Measurements from ENCODE around the gene CIAO3. TPM values are rescaled to one million over a fixed set of nuclear protein-coding genes. Genes with fewer than 3 reads are reported as not detected.

CIAO3 gene
- total RNA-seq, 1 experiment from 2014 or later = 32.1 TPM

DNA sequence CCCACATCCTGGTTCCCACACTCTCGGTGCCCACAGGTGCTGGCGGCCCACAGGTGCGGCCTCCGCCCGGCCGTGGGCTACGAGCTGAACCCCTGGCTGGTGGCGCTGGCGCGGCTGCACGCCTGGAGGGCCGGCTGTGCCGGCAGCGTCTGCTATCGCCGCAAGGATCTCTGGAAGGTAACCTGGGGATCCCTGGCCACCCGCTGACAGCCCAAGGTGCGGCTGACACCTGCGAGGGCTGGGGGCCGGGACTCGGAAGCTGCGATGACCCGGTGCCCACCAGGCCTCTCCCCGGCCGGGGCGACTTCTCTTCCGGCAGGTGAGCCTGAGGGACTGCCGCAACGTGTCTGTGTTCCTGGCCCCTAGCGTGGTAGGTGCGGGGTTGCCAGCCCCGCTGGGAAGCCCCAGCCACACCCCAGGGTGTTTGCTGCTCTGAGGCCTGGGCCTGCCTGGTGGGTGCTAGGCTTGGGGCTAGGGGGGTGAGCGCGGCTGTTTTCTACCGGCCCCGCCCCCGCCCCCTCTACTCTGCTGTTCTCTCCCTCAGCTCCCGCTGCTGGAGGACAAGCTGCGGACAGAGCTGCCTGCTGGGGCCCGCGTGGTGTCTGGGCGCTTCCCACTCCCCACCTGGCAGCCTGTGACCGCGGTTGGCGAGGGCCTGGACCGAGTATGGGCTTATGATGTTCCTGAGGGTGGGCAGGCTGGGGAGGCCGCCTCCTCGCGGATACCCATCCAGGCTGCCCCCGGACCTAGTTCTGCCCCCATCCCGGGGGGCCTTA, 18.8 kb downstream of the CIAO3 start:
- Histone ChIP-seq H4K20me1 (ENCODE audit: insufficient read depth, low read depth, low read length) (peaks cover 19% of the 10 kb centered on the region), H3K79me2 (ENCODE audit: low read length) (0 out of 2 replicates have a peak, but pooled peaks cover 15% of the 10 kb centered on the region), H2AFZ (ENCODE audit: low read length) (no peak overlapping the region), H3K36me3 (ENCODE audit: insufficient read depth, low read length) (0 out of 2 replicates have a peak, but pooled peaks cover 2% of the 10 kb centered on the region), H3K4me1 (ENCODE audit: low read length) (peaks cover 84% of the 10 kb centered on the region), H3K9me3 (ENCODE audit: low read length) (no peaks in the 10 kb centered on the region), H3K9me2 (replicated peaks; ENCODE audit: insufficient read depth, low read length) (no peaks in the 10 kb centered on the region), H3K9ac (ENCODE audit: low read length) (peak overlapping the region; percentile 99), H3K4me2 (ENCODE audit: low read depth, low read length, poor library complexity, severe bottlenecking) (peak overlapping the region; percentile 88), H3K27me3 (ENCODE audit: low read length) (no peaks in the 10 kb centered on the region), H3K4me3 (ENCODE audit: low read length) (peak overlapping the region; percentile 97), H3K27ac (ENCODE audit: low read length) (no peak overlapping the region)
- peak; percentile 45 for DNase-seq

DNA sequence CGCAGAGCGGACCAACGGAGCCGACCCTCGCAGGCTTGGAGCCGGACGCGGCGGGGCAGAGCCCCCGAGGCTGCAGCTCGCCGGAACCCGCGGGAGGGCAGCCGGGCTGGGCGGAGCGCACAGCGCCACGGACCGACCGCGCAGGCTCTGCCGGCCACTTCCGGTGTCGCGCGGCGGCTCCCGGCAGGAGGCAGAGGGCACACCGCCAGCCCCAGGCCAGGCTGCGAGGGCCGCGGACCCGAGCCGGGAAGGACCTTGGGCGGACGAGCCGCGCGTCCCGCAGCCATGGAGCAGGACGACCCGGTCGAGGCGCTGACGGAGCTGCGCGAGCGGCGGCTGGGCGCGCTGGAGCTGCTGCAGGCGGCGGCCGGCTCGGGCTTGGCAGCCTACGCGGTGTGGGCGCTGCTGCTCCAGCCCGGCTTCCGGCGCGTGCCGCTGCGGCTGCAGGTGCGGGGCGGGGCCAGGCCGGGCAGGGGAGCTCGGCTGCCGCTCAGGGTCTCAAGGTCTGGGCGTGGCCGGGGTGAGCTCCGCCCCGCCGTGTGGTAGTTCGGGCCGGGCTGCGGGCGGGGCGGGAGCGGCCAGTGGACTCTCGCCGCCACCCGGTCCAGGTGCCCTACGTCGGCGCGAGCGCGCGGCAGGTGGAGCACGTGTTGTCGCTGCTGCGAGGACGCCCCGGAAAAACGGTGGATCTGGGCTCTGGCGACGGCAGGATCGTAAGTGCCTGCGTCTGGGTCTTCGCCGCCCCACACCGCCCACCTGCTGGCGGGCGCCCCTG, 19.6 kb downstream of the CIAO3 start, which contains the start of gene ANTKMT:
TSS of gene ANTKMT (plus strand) at position 157 of the 775 bp plus-strand sequence. CDS start at position 286, 129 bp downstream.
- no peak within 1 kb of the TSS; the same call in 1 of the 2 replicates for H2AFZ ChIP-seq (ENCODE audit: low read length)
- H3K4me2 ChIP-seq (ENCODE audit: low read depth, low read length, poor library complexity, severe bottlenecking) = peak within 1 kb of the TSS; percentile 88
- 0 out of 2 replicates have a peak, but pooled peaks cover 2% of the 10 kb centered on the region for H3K36me3 ChIP-seq (ENCODE audit: insufficient read depth, low read length)
- no peaks in the 10 kb centered on the region for H3K9me2 ChIP-seq (replicated peaks; ENCODE audit: insufficient read depth, low read length)
- H3K9me3 ChIP-seq (ENCODE audit: low read length) = no peaks in the 10 kb centered on the region
- H3K4me1 ChIP-seq (ENCODE audit: low read length) = peaks cover 87% of the 10 kb centered on the region
- peak within 1 kb of the TSS; percentile 97 for H3K4me3 ChIP-seq (ENCODE audit: low read length)
- H3K27me3 ChIP-seq (ENCODE audit: low read length) = no peaks in the 10 kb centered on the region
- peak; percentile 97 for DNase-seq
- peak within 1 kb of the TSS; percentile 91 for H3K27ac ChIP-seq (ENCODE audit: low read length)
- peak within 1 kb of the TSS; percentile 99 for H3K9ac ChIP-seq (ENCODE audit: low read length)
- H3K79me2 ChIP-seq (ENCODE audit: low read length) = peaks cover 15% of the 10 kb centered on the region; the same call in 1 of the 2 replicates
- peaks cover 25% of the 10 kb centered on the region for H4K20me1 ChIP-seq (ENCODE audit: insufficient read depth, low read depth, low read length)

DNA sequence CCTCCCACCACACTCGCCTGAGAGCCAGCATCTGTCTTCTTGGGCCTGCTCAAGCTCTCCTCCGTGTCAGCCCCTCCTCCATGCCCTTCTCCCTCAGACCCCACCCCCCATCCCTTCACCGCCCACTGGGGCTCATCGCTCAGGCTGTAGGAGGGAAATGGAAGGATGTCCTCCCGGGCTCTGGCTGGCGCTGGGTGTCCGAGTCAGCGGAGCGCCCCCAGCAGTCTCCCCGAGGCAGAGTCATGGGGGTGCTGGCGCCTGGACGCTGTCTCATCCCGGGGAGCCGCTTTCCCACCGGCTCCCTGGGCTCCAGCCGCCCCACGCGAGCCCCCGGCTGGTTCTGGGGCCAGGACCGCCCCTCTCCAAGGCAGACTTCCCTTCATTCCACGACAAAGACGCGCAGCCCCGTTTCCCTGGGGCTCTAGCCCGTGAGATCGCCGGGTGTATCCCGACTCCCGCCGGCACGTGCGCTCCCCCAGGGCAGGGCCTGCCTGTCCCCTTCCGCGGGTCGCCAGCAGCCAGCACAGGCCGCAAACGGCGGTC, 20.3 kb downstream of the CIAO3 start:
- Histone ChIP-seq H3K4me3 (ENCODE audit: low read length) (peak overlapping the region; percentile 97), H3K9me2 (replicated peaks; ENCODE audit: insufficient read depth, low read length) (no peaks in the 10 kb centered on the region), H3K27me3 (ENCODE audit: low read length) (no peaks in the 10 kb centered on the region), H3K9ac (ENCODE audit: low read length) (peak overlapping the region; percentile 99), H4K20me1 (ENCODE audit: insufficient read depth, low read depth, low read length) (peaks cover 29% of the 10 kb centered on the region), H3K4me1 (ENCODE audit: low read length) (peaks cover 85% of the 10 kb centered on the region), H3K9me3 (ENCODE audit: low read length) (no peaks in the 10 kb centered on the region), H2AFZ (ENCODE audit: low read length) (no peak overlapping the region; the same call in 1 of the 2 replicates), H3K4me2 (ENCODE audit: low read depth, low read length, poor library complexity, severe bottlenecking) (peak overlapping the region; percentile 88), H3K79me2 (ENCODE audit: low read length) (peaks cover 19% of the 10 kb centered on the region; the same call in 1 of the 2 replicates), H3K36me3 (ENCODE audit: insufficient read depth, low read length) (0 out of 2 replicates have a peak, but pooled peaks cover 2% of the 10 kb centered on the region), H3K27ac (ENCODE audit: low read length) (peak overlapping the region; percentile 91)
- peak; percentile 95 for DNase-seq

DNA sequence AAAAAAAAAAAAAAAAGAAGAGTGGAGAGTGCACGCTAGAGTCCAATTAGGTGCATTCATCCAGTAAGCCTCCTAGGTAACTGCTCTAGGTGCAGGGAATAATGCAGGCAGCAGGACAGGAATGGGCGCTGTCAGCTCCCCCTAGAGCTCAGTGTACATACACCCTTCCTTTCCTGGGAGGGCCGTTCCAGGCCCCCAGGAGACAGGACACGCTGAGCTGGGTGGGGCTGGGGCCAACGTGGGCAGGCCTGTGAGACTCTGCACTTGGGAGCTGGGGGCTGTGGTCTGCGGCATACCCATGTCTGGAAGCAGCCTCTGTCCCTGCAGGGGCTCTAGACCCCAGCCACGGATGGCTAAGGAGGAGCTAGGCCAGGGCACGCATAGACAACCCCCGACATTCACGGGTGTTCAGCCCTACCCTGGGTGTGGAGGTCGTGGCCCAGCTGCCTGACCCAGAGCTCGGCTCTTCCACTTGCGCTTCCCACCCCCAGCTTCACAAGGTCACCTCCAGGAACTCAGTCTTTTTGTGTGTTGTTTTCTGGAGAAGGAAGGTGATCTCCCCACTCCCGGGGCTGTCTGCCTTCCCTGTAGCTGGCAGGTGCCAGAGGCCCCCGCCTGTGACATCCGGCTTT, 20.9 kb downstream of the CIAO3 start:
- Histone ChIP-seq H4K20me1 (ENCODE audit: insufficient read depth, low read depth, low read length) (peaks cover 29% of the 10 kb centered on the region), H3K79me2 (ENCODE audit: low read length) (peaks cover 19% of the 10 kb centered on the region; the same call in 1 of the 2 replicates), H3K27me3 (ENCODE audit: low read length) (no peaks in the 10 kb centered on the region), H2AFZ (ENCODE audit: low read length) (no peak overlapping the region), H3K4me3 (ENCODE audit: low read length) (peak overlapping the region; percentile 97), H3K9me2 (replicated peaks; ENCODE audit: insufficient read depth, low read length) (no peaks in the 10 kb centered on the region), H3K27ac (ENCODE audit: low read length) (peak overlapping the region; percentile 91), H3K9me3 (ENCODE audit: low read length) (no peaks in the 10 kb centered on the region), H3K4me2 (ENCODE audit: low read depth, low read length, poor library complexity, severe bottlenecking) (peak overlapping the region; percentile 88), H3K9ac (ENCODE audit: low read length) (peak overlapping the region; percentile 99), H3K4me1 (ENCODE audit: low read length) (peaks cover 82% of the 10 kb centered on the region), H3K36me3 (ENCODE audit: insufficient read depth, low read length) (0 out of 2 replicates have a peak, but pooled peaks cover 2% of the 10 kb centered on the region)
- no peak for DNase-seq

DNA sequence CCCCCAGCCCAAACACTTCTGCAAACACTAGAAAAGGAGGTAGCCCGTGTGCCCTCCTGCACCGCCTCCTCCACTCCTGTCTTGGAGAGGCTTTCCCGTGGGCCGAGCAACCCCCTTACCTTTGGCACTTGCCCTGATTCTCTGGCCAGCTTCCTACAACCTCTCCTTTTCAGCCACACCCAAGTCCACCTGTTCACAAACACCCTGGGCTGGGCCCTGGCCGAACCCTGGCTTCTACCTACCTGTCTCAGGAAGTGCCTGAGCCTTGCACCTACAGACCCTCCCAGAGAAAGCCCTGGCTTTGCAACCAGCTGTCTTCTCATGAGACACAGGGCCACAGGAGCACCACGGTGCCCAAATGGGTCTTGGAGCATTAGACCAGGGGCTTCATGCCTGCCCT, 21.9 kb downstream of the CIAO3 start:
- Histone ChIP-seq H3K27me3 (ENCODE audit: low read length) (no peaks in the 10 kb centered on the region), H3K27ac (ENCODE audit: low read length) (no peak overlapping the region), H3K4me1 (ENCODE audit: low read length) (peaks cover 78% of the 10 kb centered on the region), H4K20me1 (ENCODE audit: insufficient read depth, low read depth, low read length) (peaks cover 35% of the 10 kb centered on the region), H3K79me2 (ENCODE audit: low read length) (peaks cover 19% of the 10 kb centered on the region; the same call in 1 of the 2 replicates), H3K36me3 (ENCODE audit: insufficient read depth, low read length) (0 out of 2 replicates have a peak, but pooled peaks cover 2% of the 10 kb centered on the region), H3K9me2 (replicated peaks; ENCODE audit: insufficient read depth, low read length) (no peaks in the 10 kb centered on the region), H2AFZ (ENCODE audit: low read length) (no peak overlapping the region), H3K9ac (ENCODE audit: low read length) (peak overlapping the region; percentile 99; the same call in 1 of the 2 replicates), H3K9me3 (ENCODE audit: low read length) (no peaks in the 10 kb centered on the region), H3K4me2 (ENCODE audit: low read depth, low read length, poor library complexity, severe bottlenecking) (peak overlapping the region; percentile 88), H3K4me3 (ENCODE audit: low read length) (peak overlapping the region; percentile 97; the same call in 1 of the 2 replicates)
- DNase-seq = peak; percentile 49

DNA sequence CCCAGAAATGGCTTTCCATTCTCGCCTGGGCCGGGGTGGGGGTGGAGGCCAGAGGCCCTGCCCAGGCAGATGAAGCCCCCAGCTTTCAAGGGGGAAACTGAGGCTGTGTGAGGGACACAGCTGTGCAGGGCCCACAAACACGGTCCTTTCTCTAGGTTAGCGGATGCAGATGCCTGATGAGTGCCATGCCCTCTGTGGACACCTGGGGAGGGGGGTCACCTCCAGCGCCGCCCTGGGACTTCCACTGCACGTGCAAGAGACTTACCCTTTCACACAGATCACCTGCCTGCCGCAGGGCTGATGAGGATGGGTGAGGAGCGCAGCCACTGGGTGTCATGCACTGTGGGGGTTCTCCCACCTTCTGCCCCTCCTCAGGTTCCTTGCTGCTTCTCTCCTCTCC, 22.4 kb downstream of the CIAO3 start:
- no peak overlapping the region for H3K4me3 ChIP-seq (ENCODE audit: low read length)
- DNase-seq = peak; percentile 41
- H2AFZ ChIP-seq (ENCODE audit: low read length) = no peak overlapping the region
- H3K9me2 ChIP-seq (replicated peaks; ENCODE audit: insufficient read depth, low read length) = no peaks in the 10 kb centered on the region
- no peak overlapping the region for H3K9ac ChIP-seq (ENCODE audit: low read length)
- peaks cover 19% of the 10 kb centered on the region; the same call in 1 of the 2 replicates for H3K79me2 ChIP-seq (ENCODE audit: low read length)
- H3K27ac ChIP-seq (ENCODE audit: low read length) = no peak overlapping the region
- peaks cover 38% of the 10 kb centered on the region for H4K20me1 ChIP-seq (ENCODE audit: insufficient read depth, low read depth, low read length)
- H3K27me3 ChIP-seq (ENCODE audit: low read length) = no peaks in the 10 kb centered on the region
- H3K4me1 ChIP-seq (ENCODE audit: low read length) = peaks cover 73% of the 10 kb centered on the region
- H3K4me2 ChIP-seq (ENCODE audit: low read depth, low read length, poor library complexity, severe bottlenecking) = peak overlapping the region; percentile 88
- H3K36me3 ChIP-seq (ENCODE audit: insufficient read depth, low read length) = 0 out of 2 replicates have a peak, but pooled peaks cover under 1% of the 10 kb centered on the region
- H3K9me3 ChIP-seq (ENCODE audit: low read length) = no peaks in the 10 kb centered on the region

DNA sequence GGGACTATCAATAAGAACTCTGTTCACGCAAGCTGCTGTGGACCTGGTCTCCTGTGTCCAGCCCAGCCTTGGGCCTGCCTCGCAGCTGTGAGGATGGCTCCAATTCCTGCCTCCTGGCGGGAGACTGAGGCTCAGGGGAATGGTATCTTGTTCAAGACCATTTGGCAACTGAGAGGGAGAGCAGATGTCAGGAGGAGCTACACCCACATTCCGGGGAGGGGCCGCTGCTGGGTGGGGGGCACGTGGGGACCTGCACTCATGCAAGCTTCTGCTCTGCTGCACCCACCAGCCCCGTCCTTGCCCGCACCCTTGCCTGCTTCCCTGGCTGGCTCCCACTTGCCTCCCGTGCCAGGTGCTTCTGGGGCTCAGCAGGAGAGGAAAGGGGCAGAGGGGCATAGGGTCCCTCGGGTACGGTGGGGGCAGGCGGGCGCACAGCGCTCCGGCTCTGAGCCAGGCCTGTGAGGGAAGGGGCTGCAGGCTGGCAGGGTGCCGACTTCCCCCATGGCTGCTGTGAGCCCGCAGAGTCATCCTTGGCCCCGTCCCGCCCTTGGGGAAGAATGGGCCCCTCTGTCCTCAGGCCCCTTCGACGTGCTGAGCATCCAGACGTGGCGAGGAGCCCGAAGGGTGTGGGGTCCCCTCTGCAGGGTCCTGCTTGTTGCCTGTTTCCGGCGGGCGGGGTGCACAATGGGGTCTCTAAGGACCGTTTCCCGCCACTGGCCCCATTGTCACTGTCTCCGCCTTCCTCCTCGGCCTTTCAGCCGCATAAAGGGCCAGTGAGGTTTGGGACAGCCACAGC, 23.1 kb downstream of the CIAO3 start:
- peaks cover 38% of the 10 kb centered on the region for H4K20me1 ChIP-seq (ENCODE audit: insufficient read depth, low read depth, low read length)
- no peaks in the 10 kb centered on the region for H3K9me3 ChIP-seq (ENCODE audit: low read length)
- no peaks in the 10 kb centered on the region for H3K27me3 ChIP-seq (ENCODE audit: low read length)
- DNase-seq = peak; percentile 44
- peak overlapping the region; percentile 84; the same call in 1 of the 2 replicates for H3K9ac ChIP-seq (ENCODE audit: low read length)
- peak overlapping the region; percentile 70 for H3K4me2 ChIP-seq (ENCODE audit: low read depth, low read length, poor library complexity, severe bottlenecking)
- H3K9me2 ChIP-seq (replicated peaks; ENCODE audit: insufficient read depth, low read length) = no peaks in the 10 kb centered on the region
- no peaks in the 10 kb centered on the region for H3K36me3 ChIP-seq (ENCODE audit: insufficient read depth, low read length)
- peaks cover 15% of the 10 kb centered on the region; the same call in 1 of the 2 replicates for H3K79me2 ChIP-seq (ENCODE audit: low read length)
- H3K27ac ChIP-seq (ENCODE audit: low read length) = no peak overlapping the region
- no peak overlapping the region for H2AFZ ChIP-seq (ENCODE audit: low read length)
- peak overlapping the region; percentile 81; the same call in 1 of the 2 replicates for H3K4me3 ChIP-seq (ENCODE audit: low read length)
- H3K4me1 ChIP-seq (ENCODE audit: low read length) = peaks cover 65% of the 10 kb centered on the region
